HEK293T (cell line): ENCODE measurements around the gene ABL2.

Experiments used
- ARNT ChIP-seq: fragments of 450-650 bp; IDR thresholded peaks from 2 replicates; pipeline ENCODE4 v1.6.1; 2017; ENCODE audit warnings: mild to moderate bottlenecking
- BHLHE40 ChIP-seq: fragments of 450-650 bp; IDR thresholded peaks from 2 replicates; pipeline ENCODE4 v1.6.1; 2016; ENCODE audit warnings: mild to moderate bottlenecking, moderate library complexity, borderline replicate concordance
- ELF4 ChIP-seq: fragments of 450-650 bp; IDR thresholded peaks from 2 replicates; pipeline ENCODE4 v1.6.1; 2017; ENCODE audit warnings: antibody characterized with exemption
- FOXM1 ChIP-seq: fragments of 450-650 bp; IDR thresholded peaks from 2 replicates; pipeline ENCODE4 v1.6.1; 2017; ENCODE audit warnings: mild to moderate bottlenecking, borderline replicate concordance
- HDGF ChIP-seq: fragments of 450-650 bp; IDR thresholded peaks from 2 replicates; pipeline ENCODE4 v1.6.1; 2017; ENCODE audit warnings: antibody characterized with exemption, borderline replicate concordance
- L3MBTL2 ChIP-seq: fragments of 450-650 bp; conservative IDR thresholded peaks from 2 replicates; pipeline ENCODE4 v1.6.1; 2016; ENCODE audit warnings: mild to moderate bottlenecking
- LEF1 ChIP-seq: fragments of 450-650 bp; IDR thresholded peaks from 2 replicates; pipeline ENCODE4 v1.6.1; 2017; ENCODE audit warnings: mild to moderate bottlenecking, borderline replicate concordance
- SP1 ChIP-seq: fragments of 450-650 bp; IDR thresholded peaks from 2 replicates; pipeline ENCODE4 v1.6.1; 2017
- TARDBP ChIP-seq: fragments of 450-650 bp; IDR thresholded peaks from 2 replicates; pipeline ENCODE4 v1.6.1; 2016

GRCh38 chr1:179205284-179205683 lies 24.2 kb downstream of the ABL2 start:
- no peak for TF ChIP-seq LEF1
- TF ChIP-seq FOXM1, result no peak
- TF ChIP-seq HDGF, result no peak
- no peak for TF ChIP-seq BHLHE40
- TF ChIP-seq TARDBP, result no peak
- no peak for TF ChIP-seq SP1
- no peak for TF ChIP-seq ELF4
- no peak for TF ChIP-seq L3MBTL2
- no peak for TF ChIP-seq ARNT
